CD4-positive, alpha-beta T cell treated with Interferon alpha-2 for 1 hour (primary cell): Measurements from ENCODE around the gene PC.
"Not testable (repeated sequence)": the region's sequence is repeated elsewhere in the genome, so short reads cannot be mapped to it uniquely, and the experiment has no call there.

Experiments
- DNase-seq, 2 donors: peaks; one replicate each; pipeline ENCODE4 v3.0.0-alpha.2; 2020 to 2022

The PC gene

GRCh38 chr11:66958232-66958955, at the start of gene PC:
PC (minus strand) TSS chr11:66958383; CDS start chr11:66872159, 86,224 bp downstream.
- DNase-seq: peak; percentile 98 to 99

GRCh38 chr11:67007126-67007525, 48.9 kb upstream of the PC start:
- no peak for DNase-seq

GRCh38 chr11:67006029-67006884, 48.1 kb upstream of the PC start:
- DNase-seq: peak in 1 of 2 donors; percentile 31

GRCh38 chr11:67005200-67005599, 47.0 kb upstream of the PC start:
- DNase-seq: not testable (repeated sequence)

GRCh38 chr11:67002921-67003411, 44.8 kb upstream of the PC start:
- DNase-seq: no peak

- DNase-seq: no peak
Observed at GRCh38 chr11:67002297-67002913, 44.2 kb upstream of the PC start.

GRCh38 chr11:67001332-67001731, 43.1 kb upstream of the PC start:
- no peak for DNase-seq

- no peak for DNase-seq
Observed at GRCh38 chr11:66999555-66999954, 41.4 kb upstream of the PC start.

GRCh38 chr11:66996609-66997273, 38.6 kb upstream of the PC start:
- DNase-seq: no peak

- DNase-seq: no peak
Observed at GRCh38 chr11:66992041-66992440, 33.9 kb upstream of the PC start.

- not testable (repeated sequence) for DNase-seq
Observed at GRCh38 chr11:66989360-66989759, 31.2 kb upstream of the PC start.

GRCh38 chr11:66988741-66989140, 30.6 kb upstream of the PC start:
- DNase-seq: not testable (repeated sequence)

GRCh38 chr11:66987924-66988637, 29.9 kb upstream of the PC start:
- no peak for DNase-seq

GRCh38 chr11:66987158-66987620, 29.0 kb upstream of the PC start:
- DNase-seq: no peak

- no peak for DNase-seq
Observed at GRCh38 chr11:66986178-66986545, 28.0 kb upstream of the PC start.

- no peak for DNase-seq
Observed at GRCh38 chr11:66985508-66986177, 27.5 kb upstream of the PC start.

GRCh38 chr11:66983275-66983924, 25.2 kb upstream of the PC start:
- no peak for DNase-seq

- no peak for DNase-seq
Observed at GRCh38 chr11:66981976-66982578, 23.9 kb upstream of the PC start.

- no peak for DNase-seq
Observed at GRCh38 chr11:66979336-66979980, 21.3 kb upstream of the PC start.

GRCh38 chr11:66978717-66979116, 20.5 kb upstream of the PC start:
- DNase-seq: no peak
